HEK293 (cell line): Measurements from ENCODE around the gene COX20.

ENCODE experiments used
- ZNF274 ChIP-seq, 2 experiments: fragments of 200-500 bp in 1 of 2; fragments of 450-650 bp in 1 of 2; sonication (Bioruptor generic) in 1 of 2; formaldehyde crosslinking in 1 of 2; IDR thresholded peaks; 2 replicates each; pipeline versions ENCODE4 v1.5.1 to v1.6.1; 2014 to 2016; ENCODE audit warnings: borderline replicate concordance in 1 of 2, inconsistent platforms in 1 of 2, low read length in 1 of 2, missing biosample characterization in 1 of 2, missing genetic modification characterization in 1 of 2
- TF ChIP-seq, protein P1 (sequence below): fragments of 450-650 bp; formaldehyde crosslinking; IDR thresholded peaks from 2 replicates; pipeline ENCODE4 v1.5.1; 2016; ENCODE audit warnings: missing biosample characterization, missing genetic modification characterization

DNA sequence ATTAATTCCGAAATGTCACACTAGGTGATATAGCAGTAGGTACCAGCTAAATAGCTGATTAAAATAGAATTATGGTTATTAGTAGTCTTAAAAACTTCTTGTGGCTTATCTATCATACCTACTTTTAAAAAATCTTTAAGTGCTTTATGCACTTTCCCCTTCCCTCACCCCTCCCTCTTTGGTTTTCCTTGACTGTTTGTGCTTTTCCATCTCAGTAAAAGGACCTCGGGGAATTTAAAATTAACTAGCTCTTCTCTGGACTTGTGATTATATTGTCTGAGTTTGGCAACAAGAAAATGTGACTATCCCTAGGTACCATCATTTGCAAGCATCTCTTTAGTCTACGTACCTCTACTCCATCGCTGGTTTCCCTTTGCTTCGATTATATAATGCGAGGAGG lies 11.2 kb downstream of the COX20 start:
- TF ChIP-seq, protein P1, sequence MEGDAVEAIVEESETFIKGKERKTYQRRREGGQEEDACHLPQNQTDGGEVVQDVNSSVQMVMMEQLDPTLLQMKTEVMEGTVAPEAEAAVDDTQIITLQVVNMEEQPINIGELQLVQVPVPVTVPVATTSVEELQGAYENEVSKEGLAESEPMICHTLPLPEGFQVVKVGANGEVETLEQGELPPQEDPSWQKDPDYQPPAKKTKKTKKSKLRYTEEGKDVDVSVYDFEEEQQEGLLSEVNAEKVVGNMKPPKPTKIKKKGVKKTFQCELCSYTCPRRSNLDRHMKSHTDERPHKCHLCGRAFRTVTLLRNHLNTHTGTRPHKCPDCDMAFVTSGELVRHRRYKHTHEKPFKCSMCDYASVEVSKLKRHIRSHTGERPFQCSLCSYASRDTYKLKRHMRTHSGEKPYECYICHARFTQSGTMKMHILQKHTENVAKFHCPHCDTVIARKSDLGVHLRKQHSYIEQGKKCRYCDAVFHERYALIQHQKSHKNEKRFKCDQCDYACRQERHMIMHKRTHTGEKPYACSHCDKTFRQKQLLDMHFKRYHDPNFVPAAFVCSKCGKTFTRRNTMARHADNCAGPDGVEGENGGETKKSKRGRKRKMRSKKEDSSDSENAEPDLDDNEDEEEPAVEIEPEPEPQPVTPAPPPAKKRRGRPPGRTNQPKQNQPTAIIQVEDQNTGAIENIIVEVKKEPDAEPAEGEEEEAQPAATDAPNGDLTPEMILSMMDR (tag by site-specific recombination), result no peak
- TF ChIP-seq ZNF274 (IDR thresholded peaks at IDR 0.05; ENCODE audit: low read length) (no peak), ZNF274 (tag by site-specific recombination; IDR thresholded peaks at IDR 0.05; ENCODE audit: borderline replicate concordance) (no peak)
